Measurements from ENCODE around the gene APOA5. TPM values are rescaled to one million over a fixed set of nuclear protein-coding genes. Genes with fewer than 3 reads are reported as not detected.

Gene APOA5
- total and polyA plus RNA-seq, 9 of the 15 experiments (the other 6 are each of a cell fraction or from before 2014, with no cell fraction given), result not detected

GRCh38 chr11:116791002-116791812, 472 bp downstream of the APOA5 start (continued):
- TF ChIP-seq TRIM24 (IDR thresholded peaks at IDR 0.05) (no peak), KDM4B (IDR thresholded peaks at IDR 0.05; ENCODE audit: borderline replicate concordance in 2 of 2, low read depth in 1 of 2) (no peak), NKRF (IDR thresholded peaks at IDR 0.05; ENCODE audit: borderline replicate concordance) (no peak), MAFG (tag; conservative IDR thresholded peaks at IDR 0.05) (no peak), ZBTB8A (IDR thresholded peaks at IDR 0.05; ENCODE audit: partially characterized antibody) (no peak), HMG20A (CRISPR knock-in tag; conservative IDR thresholded peaks at IDR 0.05) (no peak), ZNF551 (CRISPR knock-in tag; IDR thresholded peaks at IDR 0.05) (no peak), E2F5 (CRISPR knock-in tag; IDR thresholded peaks at IDR 0.05) (no peak), ZHX1 (conservative IDR thresholded peaks at IDR 0.05; ENCODE audit: low read length) (no peak), POLR2AphosphoS2 (IDR thresholded peaks at IDR 0.05; ENCODE audit: low read length) (no peak), ZBTB12 (CRISPR knock-in tag; IDR thresholded peaks at IDR 0.05) (no peak), ATF3 (IDR thresholded peaks at IDR 0.05) (no peak), ATF3 (CRISPR knock-in tag; conservative IDR thresholded peaks at IDR 0.05) (no peak), FOXK2 (conservative IDR thresholded peaks at IDR 0.05 in 1 of 2, IDR thresholded peaks at IDR 0.05 in 1 of 2; ENCODE audit: low read depth in 2 of 2) (no peak), SMC3 (conservative IDR thresholded peaks at IDR 0.05; ENCODE audit: insufficient read depth, low read depth, low read length) (peak; percentile 65), THRB (CRISPR knock-in tag; conservative IDR thresholded peaks at IDR 0.05) (no peak), PYGO2 (tag; IDR thresholded peaks at IDR 0.05) (no peak), HOXB6 (CRISPR knock-in tag; IDR thresholded peaks at IDR 0.05; ENCODE audit: borderline replicate concordance) (no peak)

All from K562 (cell line).